Measurements from ENCODE around the gene PLD6.

The PLD6 gene

GRCh38 chr17:17151962-17152361, 54.2 kb downstream of the PLD6 start:
- no peak overlapping the region for H3K4me3 ChIP-seq (ENCODE audit: low read depth, low read length)
- peak; percentile 90 for DNase-seq (ENCODE audit: low read depth)
- no peak for TF ChIP-seq CTCF (conservative IDR thresholded peaks at IDR 0.05; ENCODE audit: low read depth, low read length)

DNA sequence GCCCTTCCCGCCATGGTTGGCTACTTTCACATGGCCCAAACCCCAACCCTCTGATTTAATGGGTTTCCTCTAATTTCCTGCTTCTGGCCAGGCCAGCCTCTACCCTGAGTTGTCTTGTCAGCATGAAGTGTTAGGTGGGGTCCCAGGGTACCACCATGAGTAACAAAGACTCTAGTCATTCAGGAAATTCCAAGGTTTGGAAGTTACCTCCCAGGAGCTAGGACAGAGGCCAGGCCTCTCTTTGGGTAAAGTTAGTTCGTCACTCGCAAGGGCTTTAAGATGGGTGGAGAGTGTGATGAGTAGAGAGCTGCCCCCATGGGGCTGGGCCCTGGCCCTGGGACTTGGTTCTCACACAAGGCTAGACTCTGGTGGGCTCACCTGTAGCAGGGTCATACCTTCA, 54.6 kb downstream of the PLD6 start:
- no peak for TF ChIP-seq CTCF (conservative IDR thresholded peaks at IDR 0.05; ENCODE audit: low read depth, low read length)
- H3K4me3 ChIP-seq (ENCODE audit: low read depth, low read length) = no peak overlapping the region
- no peak for DNase-seq (ENCODE audit: low read depth)

DNA sequence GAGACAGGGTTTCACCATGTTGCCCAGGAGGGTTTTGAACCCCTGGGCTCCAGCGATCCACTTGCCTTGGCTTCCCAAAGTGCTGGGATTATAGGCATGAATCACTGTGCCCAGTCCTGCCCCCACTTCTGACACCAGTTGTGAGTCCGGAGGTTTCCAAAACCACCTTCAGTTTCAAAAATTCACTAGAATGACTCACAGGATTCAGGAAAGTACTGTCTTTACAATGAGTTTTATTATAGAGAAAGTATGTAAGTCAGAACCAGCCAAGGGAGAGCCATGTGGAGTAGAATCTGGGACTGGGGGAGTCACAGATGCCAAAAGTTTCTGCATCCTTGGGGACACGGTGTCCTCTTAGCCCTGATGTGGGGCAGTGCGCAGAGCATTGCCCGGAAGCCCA, 55.1 kb downstream of the PLD6 start:
- no peak overlapping the region for H3K4me3 ChIP-seq (ENCODE audit: low read depth, low read length)
- peak; percentile 71 for DNase-seq (ENCODE audit: low read depth)
- no peak for TF ChIP-seq CTCF (conservative IDR thresholded peaks at IDR 0.05; ENCODE audit: low read depth, low read length)
